Testis (tissue), 3 donors: Measurements from ENCODE around the gene HAUS7. TPM values are rescaled to one million over a fixed set of nuclear protein-coding genes. Genes with fewer than 3 reads are reported as not detected.

Experiments used
- DNase-seq: peaks from one replicate; pipeline ENCODE4 v3.0.0-alpha.2; 2019
- H3K27ac ChIP-seq, 2 donors: fragments of 200-600 bp; sonication (generic); one replicate each; pipeline ENCODE4 v1.5.1; 2019
- H3K27me3 ChIP-seq: fragments of 200-600 bp; sonication (generic); one replicate; pipeline ENCODE4 v1.5.1; 2019
- H3K36me3 ChIP-seq: fragments of 200-600 bp; sonication (generic); one replicate; pipeline ENCODE4 v1.5.1; 2017; ENCODE audit warnings: low read depth; ENCODE audit errors: missing control alignments
- H3K4me1 ChIP-seq: fragments of 200-600 bp; sonication (generic); one replicate; pipeline ENCODE4 v1.5.1; 2019
- H3K4me3 ChIP-seq, 2 donors: fragments of 200-600 bp; sonication (generic); one replicate each; pipeline ENCODE4 v1.5.1; 2017 to 2019
- H3K9me3 ChIP-seq: fragments of 200-600 bp; sonication (generic); one replicate; pipeline ENCODE4 v1.5.1; 2017
- POLR2A ChIP-seq: fragments of 450-650 bp; IDR thresholded peaks from one replicate; pipeline ENCODE4 v1.6.1; 2017; ENCODE audit warnings: antibody characterized with exemption, mild to moderate bottlenecking, moderate library complexity
- WGBS, 2 donors: methylation state at CpG; one replicate each; pipeline ENCODE4 v1.1.5; 2018; 5-methylcytosine and 5-hydroxymethylcytosine counted together
- intact Hi-C: fragments of 100-400 bp; cut with DNase I; formaldehyde crosslinking; loops from one replicate; pipeline ENCODE4 v1.15.1; 2023; ENCODE audit warnings: low total_unique reads
- polyA plus RNA-seq: library from polyadenylated mRNA; stranded (reverse); fragments of 350-450 nt; fragmentation: Illumina TruSeq; extraction: RNeasy Lipid Tissue Mini Kit (QIAGEN cat#74804); gene quantifications from one replicate; pipeline ENCODE4 v1.2.3, GENCODE V29; 2014; ENCODE audit warnings: low read depth, low replicate concordance; ENCODE audit not compliant: insufficient read depth
- total RNA-seq, 2 donors: library from RNA; depleted of rRNA; stranded (reverse); fragments of >200 nt; gene quantifications; one replicate each; pipeline ENCODE4 v1.2.3, GENCODE V29; 2016
- TF ChIP-seq, protein P1 (sequence below), 3 experiments: fragments of 450-650 bp in 2 of 3; fragments of 200-600 bp in 1 of 3; sonication (generic) in 1 of 3; IDR thresholded peaks; one replicate each; pipeline ENCODE4 v1.5.1; 2016 to 2019; ENCODE audit warnings: antibody characterized with exemption in 3 of 3, mild to moderate bottlenecking in 2 of 3, moderate library complexity in 1 of 3

HAUS7 gene
- total and polyA plus RNA-seq, 3 donors from 2014 or later: 18.0 to 35.2 (median 34.0) TPM

DNA sequence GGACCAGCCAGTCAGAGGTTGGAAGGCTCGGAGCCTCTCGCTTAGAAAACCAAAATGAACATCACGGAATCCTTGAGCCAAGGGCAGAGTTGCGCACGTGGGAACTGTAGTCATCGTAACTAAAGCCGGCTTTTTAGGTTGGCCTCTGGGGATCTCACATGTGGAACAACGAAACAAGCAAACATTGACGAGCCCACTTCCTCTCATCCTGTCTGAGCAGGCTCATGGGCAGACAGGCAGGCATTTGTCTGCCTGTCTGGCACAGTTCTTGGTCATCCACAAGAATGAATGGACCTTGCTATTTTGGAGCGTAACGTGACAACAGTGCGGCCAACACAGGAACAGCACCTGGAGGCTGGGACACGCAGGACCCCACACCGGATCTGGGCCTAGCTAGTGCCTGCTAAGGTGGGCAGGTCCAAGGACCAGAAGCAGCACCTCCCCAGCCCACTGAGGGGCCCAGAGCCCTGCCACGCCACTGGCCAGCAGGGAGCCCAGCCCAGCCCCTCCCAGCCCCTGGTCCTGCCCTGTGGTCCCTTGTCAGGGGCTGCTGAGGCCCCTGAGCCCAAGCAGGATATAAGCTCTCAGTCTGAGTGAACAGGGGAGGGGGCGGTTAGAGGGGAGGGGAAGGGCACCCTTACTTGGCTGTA, 15.3 kb downstream of the HAUS7 start:
- H3K9me3 ChIP-seq: no peaks in the 10 kb centered on the region
- no peak overlapping the region for H3K4me3 ChIP-seq
- DNase-seq: no peak
- WGBS, 2 donors: 95 to 97% methylated on average over 11 to 15 of the region's 16 CpGs
- H3K36me3 ChIP-seq: no peaks in the 10 kb centered on the region
- H3K4me1 ChIP-seq: no peaks in the 10 kb centered on the region
- intact Hi-C loops: no loop called here
- H3K27ac ChIP-seq: no peak overlapping the region
- TF ChIP-seq, protein P1, sequence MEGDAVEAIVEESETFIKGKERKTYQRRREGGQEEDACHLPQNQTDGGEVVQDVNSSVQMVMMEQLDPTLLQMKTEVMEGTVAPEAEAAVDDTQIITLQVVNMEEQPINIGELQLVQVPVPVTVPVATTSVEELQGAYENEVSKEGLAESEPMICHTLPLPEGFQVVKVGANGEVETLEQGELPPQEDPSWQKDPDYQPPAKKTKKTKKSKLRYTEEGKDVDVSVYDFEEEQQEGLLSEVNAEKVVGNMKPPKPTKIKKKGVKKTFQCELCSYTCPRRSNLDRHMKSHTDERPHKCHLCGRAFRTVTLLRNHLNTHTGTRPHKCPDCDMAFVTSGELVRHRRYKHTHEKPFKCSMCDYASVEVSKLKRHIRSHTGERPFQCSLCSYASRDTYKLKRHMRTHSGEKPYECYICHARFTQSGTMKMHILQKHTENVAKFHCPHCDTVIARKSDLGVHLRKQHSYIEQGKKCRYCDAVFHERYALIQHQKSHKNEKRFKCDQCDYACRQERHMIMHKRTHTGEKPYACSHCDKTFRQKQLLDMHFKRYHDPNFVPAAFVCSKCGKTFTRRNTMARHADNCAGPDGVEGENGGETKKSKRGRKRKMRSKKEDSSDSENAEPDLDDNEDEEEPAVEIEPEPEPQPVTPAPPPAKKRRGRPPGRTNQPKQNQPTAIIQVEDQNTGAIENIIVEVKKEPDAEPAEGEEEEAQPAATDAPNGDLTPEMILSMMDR (IDR thresholded peaks at IDR 0.05): no peak
- no peak for TF ChIP-seq POLR2A
- H3K27me3 ChIP-seq: no peaks in the 10 kb centered on the region

GRCh38 chrX:153450949-153451277, 19.5 kb downstream of the HAUS7 start:
- no peak overlapping the region for H3K27ac ChIP-seq
- intact Hi-C loops: no loop called here
- no peak overlapping the region for H3K4me3 ChIP-seq
- WGBS, 2 donors: 88 to 91% methylated on average over 5 to 8 of the region's 8 CpGs
- no peaks in the 10 kb centered on the region for H3K4me1 ChIP-seq
- H3K36me3 ChIP-seq: no peaks in the 10 kb centered on the region
- no peaks in the 10 kb centered on the region for H3K27me3 ChIP-seq
- no peak for DNase-seq
- no peaks in the 10 kb centered on the region for H3K9me3 ChIP-seq
- TF ChIP-seq, protein P1 (IDR thresholded peaks at IDR 0.05): no peak
- no peak for TF ChIP-seq POLR2A

DNA sequence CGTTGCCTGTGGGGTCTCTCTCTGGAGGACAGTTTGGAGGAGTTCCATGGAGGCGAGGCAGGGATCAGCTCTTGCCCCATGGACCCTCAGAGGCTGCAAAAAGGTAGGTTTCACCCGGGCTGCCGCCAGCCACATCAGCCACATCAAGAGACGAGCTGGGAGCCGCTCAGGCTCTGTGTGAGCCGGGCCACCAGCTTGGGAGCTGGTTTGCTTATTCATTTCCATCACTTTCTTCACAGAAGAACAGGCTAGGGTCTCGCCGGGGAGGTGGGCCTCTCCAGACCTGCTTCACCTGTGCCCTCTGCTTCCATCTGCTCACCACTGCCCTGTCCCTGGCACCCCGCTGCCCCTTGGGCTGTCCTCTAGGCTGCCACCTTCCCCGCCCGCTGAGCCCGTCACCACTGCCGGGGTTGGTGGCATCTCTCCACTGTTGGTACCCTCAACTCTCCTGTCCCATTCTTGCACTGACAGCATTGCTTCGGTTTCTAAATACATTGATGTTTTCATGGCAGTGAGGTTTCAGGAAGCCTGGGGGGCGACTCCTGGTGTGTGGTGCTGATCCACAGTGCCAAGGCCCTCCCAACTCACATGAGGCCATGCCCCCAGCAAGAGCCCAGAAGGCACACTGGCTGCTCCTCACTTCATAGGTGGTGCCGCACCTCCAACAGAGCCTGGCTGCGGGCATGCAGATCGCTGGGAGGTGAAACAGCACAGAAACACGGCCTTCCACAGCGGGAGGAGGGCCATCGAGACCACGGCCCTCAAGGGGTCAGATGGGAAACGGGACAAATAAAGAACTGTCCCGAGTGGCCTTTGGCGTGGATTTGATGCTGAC, 20.0 kb downstream of the HAUS7 start:
- no peak for DNase-seq
- H3K4me3 ChIP-seq: no peak overlapping the region
- no peaks in the 10 kb centered on the region for H3K9me3 ChIP-seq
- intact Hi-C loops: no loop called here
- no peaks in the 10 kb centered on the region for H3K27me3 ChIP-seq
- no peak for TF ChIP-seq POLR2A
- TF ChIP-seq, protein P1 (IDR thresholded peaks at IDR 0.05): no peak
- H3K27ac ChIP-seq: no peak overlapping the region
- no peaks in the 10 kb centered on the region for H3K4me1 ChIP-seq
- H3K36me3 ChIP-seq: no peaks in the 10 kb centered on the region
- 91 to 92% methylated on average over 9 to 26 of the region's 26 CpGs for WGBS, 2 donors

GRCh38 chrX:153449368-153450113, 20.8 kb downstream of the HAUS7 start:
- Histone ChIP-seq H3K27me3 (no peaks in the 10 kb centered on the region), H3K9me3 (no peaks in the 10 kb centered on the region), H3K4me1 (no peaks in the 10 kb centered on the region), H3K36me3 (no peaks in the 10 kb centered on the region), H3K27ac (no peak overlapping the region), H3K4me3 (no peak overlapping the region)
- intact Hi-C loops: no loop called here
- WGBS, 2 donors: 94 to 100% methylated on average over 2 to 13 of the region's 15 CpGs
- DNase-seq: no peak
- TF ChIP-seq POLR2A: no peak
- TF ChIP-seq, protein P1 (IDR thresholded peaks at IDR 0.05): no peak
